ENCODE data around the gene CUL4A. TPM values are rescaled to one million over a fixed set of nuclear protein-coding genes. Genes with fewer than 3 reads are reported as not detected.

The CUL4A gene
- total and polyA plus RNA-seq, 9 of the 15 experiments (the other 6 are each of a cell fraction or from before 2014, with no cell fraction given), result 21.1 to 92.0 (median 63.2) TPM

- TF ChIP-seq, protein P1, sequence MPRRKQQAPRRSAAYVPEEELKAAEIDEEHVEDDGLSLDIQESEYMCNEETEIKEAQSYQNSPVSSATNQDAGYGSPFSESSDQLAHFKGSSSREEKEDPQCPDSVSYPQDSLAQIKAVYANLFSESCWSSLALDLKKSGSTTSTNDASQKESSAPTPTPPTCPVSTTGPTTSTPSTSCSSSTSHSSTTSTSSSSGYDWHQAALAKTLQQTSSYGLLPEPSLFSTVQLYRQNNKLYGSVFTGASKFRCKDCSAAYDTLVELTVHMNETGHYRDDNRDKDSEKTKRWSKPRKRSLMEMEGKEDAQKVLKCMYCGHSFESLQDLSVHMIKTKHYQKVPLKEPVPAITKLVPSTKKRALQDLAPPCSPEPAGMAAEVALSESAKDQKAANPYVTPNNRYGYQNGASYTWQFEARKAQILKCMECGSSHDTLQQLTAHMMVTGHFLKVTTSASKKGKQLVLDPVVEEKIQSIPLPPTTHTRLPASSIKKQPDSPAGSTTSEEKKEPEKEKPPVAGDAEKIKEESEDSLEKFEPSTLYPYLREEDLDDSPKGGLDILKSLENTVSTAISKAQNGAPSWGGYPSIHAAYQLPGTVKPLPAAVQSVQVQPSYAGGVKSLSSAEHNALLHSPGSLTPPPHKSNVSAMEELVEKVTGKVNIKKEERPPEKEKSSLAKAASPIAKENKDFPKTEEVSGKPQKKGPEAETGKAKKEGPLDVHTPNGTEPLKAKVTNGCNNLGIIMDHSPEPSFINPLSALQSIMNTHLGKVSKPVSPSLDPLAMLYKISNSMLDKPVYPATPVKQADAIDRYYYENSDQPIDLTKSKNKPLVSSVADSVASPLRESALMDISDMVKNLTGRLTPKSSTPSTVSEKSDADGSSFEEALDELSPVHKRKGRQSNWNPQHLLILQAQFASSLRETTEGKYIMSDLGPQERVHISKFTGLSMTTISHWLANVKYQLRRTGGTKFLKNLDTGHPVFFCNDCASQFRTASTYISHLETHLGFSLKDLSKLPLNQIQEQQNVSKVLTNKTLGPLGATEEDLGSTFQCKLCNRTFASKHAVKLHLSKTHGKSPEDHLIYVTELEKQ (CRISPR knock-in tag; IDR thresholded peaks at IDR 0.05), result no peak
- no peak for TF ChIP-seq FOXK2 (conservative IDR thresholded peaks at IDR 0.05 in 1 of 2, IDR thresholded peaks at IDR 0.05 in 1 of 2; ENCODE audit: low read depth in 2 of 2)
- TF ChIP-seq FOXA3 (CRISPR knock-in tag; conservative IDR thresholded peaks at IDR 0.05 in 1 of 2, IDR thresholded peaks at IDR 0.05 in 1 of 2), result no peak
- TF ChIP-seq KAT7 (CRISPR knock-in tag; IDR thresholded peaks at IDR 0.05; ENCODE audit: borderline replicate concordance), result no peak
- no peak for TF ChIP-seq CBX1 (IDR thresholded peaks at IDR 0.05; ENCODE audit: low read depth)
- no peak for TF ChIP-seq HINFP (tag; conservative IDR thresholded peaks at IDR 0.05; ENCODE audit: low read depth)
- no peak for TF ChIP-seq TAF9B (IDR thresholded peaks at IDR 0.05; ENCODE audit: partially characterized antibody)
- no peak for TF ChIP-seq ZNF584 (CRISPR knock-in tag; IDR thresholded peaks at IDR 0.05; ENCODE audit: low read depth)
- TF ChIP-seq THRA (IDR thresholded peaks at IDR 0.05), result no peak
- TF ChIP-seq IRF1 (CRISPR knock-in tag; IDR thresholded peaks at IDR 0.05; ENCODE audit: borderline replicate concordance), result no peak
Measured at GRCh38 chr13:113218586-113218985, 9.2 kb downstream of the CUL4A start (continued).

All from K562 (cell line).